Measurements from ENCODE around the gene LGSN. TPM values are rescaled to one million over a fixed set of nuclear protein-coding genes. Genes with fewer than 3 reads are reported as not detected.

LGSN gene
- total and polyA plus RNA-seq, 10 of the 15 experiments (the other 5 are each of a cell fraction or from before 2014, with no cell fraction given), result not detected

DNA sequence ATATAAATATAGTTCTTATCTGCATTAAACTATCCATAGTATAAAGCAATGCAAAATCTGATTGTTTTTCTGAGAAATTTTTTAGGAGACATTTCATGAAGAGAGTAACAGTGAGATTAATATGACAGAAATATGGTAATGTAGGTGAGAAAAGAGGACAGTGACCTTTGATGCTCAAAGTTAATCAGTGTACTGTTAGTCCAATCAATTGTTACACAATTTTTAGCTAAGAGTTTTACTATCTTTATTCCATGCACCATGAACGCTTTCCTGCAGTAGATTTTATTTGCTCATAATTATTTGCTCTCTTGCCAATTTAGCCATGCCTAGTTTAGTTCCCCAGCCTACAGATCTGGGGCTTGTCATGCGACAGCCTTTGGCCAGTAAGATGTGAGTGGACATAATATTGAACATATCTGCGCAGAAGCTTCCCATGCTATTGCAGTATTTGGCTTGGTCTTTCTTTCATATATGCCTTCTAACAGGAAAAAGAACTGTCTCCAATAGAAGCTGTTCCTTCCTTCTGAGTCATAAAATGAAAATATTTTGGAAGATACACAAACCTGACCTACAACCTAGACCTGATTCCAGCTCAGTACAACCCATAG is 69.8 kb downstream of the LGSN start:
- no peaks in the 10 kb centered on the region for H3K4me1 ChIP-seq (ENCODE audit: control insufficient read depth, insufficient read depth, low read length)
- DNase-seq (ENCODE audit: low read depth, low spot score), result no peak
- ChIA-PET POLR2A (no interaction called here), SMC1A (ENCODE audit: uncharacterized antibody, unreplicated experiment) (interaction anchor here (1.0 to 1.1 kb wide), 2 partner anchors 155 to 185 kb away, joined by 3 to 4 read pairs; no protein-coding TSS in a partner anchor), RAD21 (ENCODE audit: unreplicated experiment) (no interaction called here), CTCF (no interaction called here)
- no peaks in the 10 kb centered on the region for H3K79me2 ChIP-seq (ENCODE audit: control insufficient read depth, insufficient read depth, low read length)
- no peak overlapping the region for H3K4me3 ChIP-seq
- intact Hi-C loops (cut with micrococcal nuclease; ENCODE audit: unreplicated experiment), result no loop called here
- no peaks in the 10 kb centered on the region for H4K20me1 ChIP-seq (ENCODE audit: control insufficient read depth, insufficient read depth)
- TF ChIP-seq NFIC (IDR thresholded peaks at IDR 0.05; ENCODE audit: low read depth, low read length) (no peak), KDM1A (IDR thresholded peaks at IDR 0.05; ENCODE audit: borderline replicate concordance) (no peak), CUX1 (IDR thresholded peaks at IDR 0.05; ENCODE audit: insufficient replicate concordance, low read depth, low read length) (no peak), NFYA (IDR thresholded peaks at IDR 0.05; ENCODE audit: borderline replicate concordance, low read depth, low read length) (no peak), RBBP5 (conservative IDR thresholded peaks at IDR 0.05) (no peak), MEF2B (IDR thresholded peaks at IDR 0.05; ENCODE audit: partially characterized antibody, poor library complexity, severe bottlenecking) (no peak), SUPT20H (IDR thresholded peaks at IDR 0.05; ENCODE audit: borderline replicate concordance, control insufficient read depth, low read depth, low read length) (no peak), MYC (IDR thresholded peaks at IDR 0.05; ENCODE audit: insufficient read depth, insufficient read length, insufficient replicate concordance, low read length, severe bottlenecking) (no peak), HCFC1 (IDR thresholded peaks at IDR 0.05; ENCODE audit: low read length) (no peak), SMAD5 (IDR thresholded peaks at IDR 0.05; ENCODE audit: low read depth) (no peak), LARP7 (IDR thresholded peaks at IDR 0.05) (no peak), ZNF384 (IDR thresholded peaks at IDR 0.05; ENCODE audit: borderline replicate concordance, low read depth, low read length) (no peak), EZH2 (IDR thresholded peaks at IDR 0.05; ENCODE audit: borderline replicate concordance, control insufficient read depth, low read depth, low read length) (no peak), NR2F1 (conservative IDR thresholded peaks at IDR 0.05) (no peak)
- no peak overlapping the region for H3K9ac ChIP-seq (ENCODE audit: control insufficient read depth, insufficient read depth, low read length)
- no peak overlapping the region for H3K4me2 ChIP-seq (ENCODE audit: control insufficient read depth, insufficient read depth)
- WGBS (ENCODE audit: insufficient coverage, insufficient replicate concordance, low lambda C conversion rate, missing lambda C conversion rate), result 62% methylated on average over 3 of the region's 3 CpGs
- no peaks in the 10 kb centered on the region for H3K27me3 ChIP-seq (replicated peaks in 1 of 2; ENCODE audit: control insufficient read depth in 2 of 2, insufficient read depth in 2 of 2, low read length in 1 of 2)
- no peak overlapping the region for H3K27ac ChIP-seq (ENCODE audit: control insufficient read depth, insufficient read depth)
- no peaks in the 10 kb centered on the region for H3K9me3 ChIP-seq (replicated peaks; ENCODE audit: control insufficient read depth, insufficient read depth, low read length)
- no peaks in the 10 kb centered on the region for H3K36me3 ChIP-seq (ENCODE audit: control insufficient read depth in 2 of 2, insufficient read depth in 2 of 2, low read length in 1 of 2)
- H2AFZ ChIP-seq (ENCODE audit: control insufficient read depth, low read depth, low read length), result no peak overlapping the region
- ATAC-seq, result no peak
- FAIRE-seq, result no peak
- in situ Hi-C loops (cut with MboI), result no loop called here
- BruUV-seq (replicated peaks), result no TSS peak
